HL-60 (cell line): ENCODE measurements around the gene SPRYD3.

Experiments
- DNase-seq, 2 experiments: peaks; one replicate each; pipeline ENCODE4 v3.0.0-alpha.2; 2010 to 2020; ENCODE audit warnings: low read depth in 1 of 2, low spot score in 1 of 2
- H3K27ac ChIP-seq: fragments of 250-450 bp; sonication (Bioruptor Pico); replicated peaks from 2 replicates; pipeline ENCODE4 v1.5.1; 2020; ENCODE audit warnings: mild to moderate bottlenecking, moderate library complexity
- H3K27me3 ChIP-seq: fragments of 250-450 bp; sonication (Bioruptor Pico); 2 replicates; pipeline ENCODE4 v1.5.1; 2021; ENCODE audit warnings: mild to moderate bottlenecking, moderate library complexity; ENCODE audit not compliant: insufficient read depth, poor library complexity, severe bottlenecking
- H3K4me3 ChIP-seq: replicated peaks from 2 replicates; pipeline ENCODE4 v1.5.1; 2011; ENCODE audit warnings: mild to moderate bottlenecking, control low read depth, low read length; ENCODE audit not compliant: insufficient read depth
- CTCF ChIP-seq: IDR thresholded peaks from one replicate; pipeline ENCODE4 v1.5.1; 2011; ENCODE audit warnings: low read length, control low read depth, inconsistent platforms; ENCODE audit not compliant: insufficient read depth
- GABPA ChIP-seq: IDR thresholded peaks from 2 replicates; pipeline ENCODE4 v1.6.1; 2012; ENCODE audit warnings: low read depth
- POLR2AphosphoS5 ChIP-seq: IDR thresholded peaks from 2 replicates; pipeline ENCODE4 v1.6.1; 2012; ENCODE audit warnings: low read depth
- REST ChIP-seq: IDR thresholded peaks from 2 replicates; pipeline ENCODE4 v1.6.1; 2012; ENCODE audit warnings: low read depth; ENCODE audit not compliant: insufficient replicate concordance
- SPI1 ChIP-seq: IDR thresholded peaks from 2 replicates; pipeline ENCODE4 v1.6.1; 2012; ENCODE audit warnings: low read depth, mild to moderate bottlenecking, borderline replicate concordance

Gene SPRYD3

GRCh38 chr12:53047221-53048032 lies 31.8 kb downstream of the SPRYD3 start:
- TF ChIP-seq CTCF, result no peak
- TF ChIP-seq POLR2AphosphoS5, result no peak
- TF ChIP-seq SPI1, result no peak
- no peak for TF ChIP-seq GABPA
- no peak for TF ChIP-seq REST
- peak in 1 of 2 experiments; percentile 50 for DNase-seq
- H3K27me3 ChIP-seq, result no peaks in the 10 kb centered on the region
- no peak overlapping the region for H3K27ac ChIP-seq
- peak overlapping the region; percentile 71 for H3K4me3 ChIP-seq

- peak; percentile 56 to 63 for DNase-seq
- TF ChIP-seq SPI1 (peak; percentile 56; the same call in 1 of the 2 replicates), REST (no peak), CTCF (no peak), GABPA (no peak), POLR2AphosphoS5 (no peak)
- peak overlapping the region; percentile 46 for H3K27ac ChIP-seq
- no peaks in the 10 kb centered on the region for H3K27me3 ChIP-seq
- peak overlapping the region; percentile 71 for H3K4me3 ChIP-seq
Observed at GRCh38 chr12:53046655-53047220, 32.5 kb downstream of the SPRYD3 start.

GRCh38 chr12:53045696-53046045 lies 33.5 kb downstream of the SPRYD3 start:
- H3K4me3 ChIP-seq, result no peak overlapping the region
- H3K27ac ChIP-seq, result no peak overlapping the region
- TF ChIP-seq REST, result no peak
- TF ChIP-seq GABPA, result no peak
- TF ChIP-seq SPI1, result no peak
- no peak for TF ChIP-seq CTCF
- TF ChIP-seq POLR2AphosphoS5, result no peak
- no peaks in the 10 kb centered on the region for H3K27me3 ChIP-seq
- DNase-seq, result no peak
